OCI-LY7 (cell line): Measurements from ENCODE around the gene WDR86. TPM values are rescaled to one million over a fixed set of nuclear protein-coding genes. Genes with fewer than 3 reads are reported as not detected.

Experiments
- BruUV-seq: library from RNA; stranded (reverse); fragments of 400-500 nt; replicated peaks from 2 replicates; lab custom pipeline; 2021; lab: Mats Ljungman, UMichigan
- CTCF ChIA-PET: fragments of 300-600 bp; sonication (Branson Sonifier 250); formaldehyde crosslinking; loops from one replicate; lab custom pipeline; 2022; ENCODE audit warnings: antibody characterized with exemption; ENCODE audit not compliant: unreplicated experiment; lab: Charles Lee
- POLR2A ChIA-PET: fragments of 300-600 bp; sonication (Branson Sonifier 250); formaldehyde crosslinking; loops from one replicate; lab custom pipeline; 2022; ENCODE audit warnings: antibody characterized with exemption; lab: Charles Lee
- DNase-seq: peaks from one replicate; pipeline ENCODE4 v3.0.0-alpha.2; 2015; ENCODE audit warnings: low spot score
- H2AFZ ChIP-seq: fragments of 200-600 bp; sonication (generic), shearing (Covaris generic); 2 replicates; pipeline ENCODE4 v1.6.1; 2014; ENCODE audit warnings: mild to moderate bottlenecking, antibody characterized with exemption, low read length, moderate library complexity
- H3K27ac ChIP-seq: fragments of 200-600 bp; sonication (generic); 2 replicates; pipeline ENCODE4 v1.5.1; 2014; ENCODE audit warnings: mixed run types, low read depth, mild to moderate bottlenecking, moderate library complexity, low read length, inconsistent platforms; ENCODE audit not compliant: poor library complexity, severe bottlenecking
- H3K36me3 ChIP-seq: fragments of 200-600 bp; sonication (generic); 2 replicates; pipeline ENCODE4 v1.6.1; 2014; ENCODE audit warnings: mild to moderate bottlenecking, antibody characterized with exemption, low read length, moderate library complexity, mixed read lengths; ENCODE audit not compliant: insufficient read depth
- H3K4me1 ChIP-seq: fragments of 200-600 bp; sonication (generic); 2 replicates; pipeline ENCODE4 v1.5.1; 2014; ENCODE audit warnings: mild to moderate bottlenecking, low read length; ENCODE audit not compliant: insufficient read depth, poor library complexity, severe bottlenecking
- H3K4me2 ChIP-seq: fragments of 200-600 bp; sonication (generic); 2 replicates; pipeline ENCODE4 v1.6.1; 2014; ENCODE audit warnings: mild to moderate bottlenecking, low read length
- H3K4me3 ChIP-seq: fragments of 200-600 bp; sonication (generic); 2 replicates; pipeline ENCODE4 v1.5.1; 2014; ENCODE audit warnings: mild to moderate bottlenecking, low read depth, low read length; ENCODE audit not compliant: poor library complexity, severe bottlenecking
- H3K79me2 ChIP-seq: fragments of 200-600 bp; sonication (generic); 2 replicates; pipeline ENCODE4 v1.6.1; 2016; ENCODE audit warnings: low read depth, mild to moderate bottlenecking, low read length, moderate library complexity, mixed read lengths; ENCODE audit not compliant: insufficient read depth
- H3K9me2 ChIP-seq: fragments of 200-600 bp; sonication (generic); 2 replicates; pipeline ENCODE4 v1.6.1; 2016; ENCODE audit warnings: mild to moderate bottlenecking, low read length, mixed read lengths; ENCODE audit not compliant: insufficient read depth
- H3K9me3 ChIP-seq: fragments of 200-600 bp; sonication (generic); 2 replicates; pipeline ENCODE4 v1.6.1; 2014; ENCODE audit warnings: mild to moderate bottlenecking, mixed run types, low read length, mixed read lengths
- H4K20me1 ChIP-seq: fragments of 200-600 bp; sonication (generic); 2 replicates; pipeline ENCODE4 v1.6.1; 2014; ENCODE audit warnings: mild to moderate bottlenecking, antibody characterized with exemption, low read length, moderate library complexity, mixed read lengths; ENCODE audit not compliant: insufficient read depth
- EZH2phosphoT487 ChIP-seq: fragments of 200-600 bp; sonication (generic); IDR thresholded peaks from 2 replicates; pipeline ENCODE4 v1.6.1; 2018; ENCODE audit warnings: low read depth, borderline replicate concordance, mild to moderate bottlenecking, mixed run types, antibody characterized with exemption, low read length, moderate library complexity, mixed read lengths
- intact Hi-C: fragments of 100-400 bp; cut with micrococcal nuclease; formaldehyde crosslinking; loops from one replicate; pipeline ENCODE4 v1.10.0; 2022; ENCODE audit not compliant: unreplicated experiment
- total RNA-seq, 2 experiments: library from RNA; depleted of rRNA in 1 of 2; stranded (reverse); fragments of >200 nt in 1 of 2; shearing (Covaris generic) in 1 of 2; gene quantifications; 2 replicates each; pipeline ENCODE4 v1.2.3, GENCODE V29; 2014 to 2022
- TF ChIP-seq, protein P1 (sequence below): fragments of 200-600 bp; sonication (generic); conservative IDR thresholded peaks from 2 replicates; pipeline ENCODE4 v1.5.1; 2014; ENCODE audit warnings: mild to moderate bottlenecking, antibody characterized with exemption, low read length, moderate library complexity, mixed read lengths

Gene WDR86
- total RNA-seq, 2 experiments from 2014 or later: 0.44 to 0.51 TPM

- ChIA-PET POLR2A (no interaction called here), CTCF (no interaction called here)
Observed at GRCh38 chr7:151373599-151373998, 36.2 kb downstream of the WDR86 start.

DNA sequence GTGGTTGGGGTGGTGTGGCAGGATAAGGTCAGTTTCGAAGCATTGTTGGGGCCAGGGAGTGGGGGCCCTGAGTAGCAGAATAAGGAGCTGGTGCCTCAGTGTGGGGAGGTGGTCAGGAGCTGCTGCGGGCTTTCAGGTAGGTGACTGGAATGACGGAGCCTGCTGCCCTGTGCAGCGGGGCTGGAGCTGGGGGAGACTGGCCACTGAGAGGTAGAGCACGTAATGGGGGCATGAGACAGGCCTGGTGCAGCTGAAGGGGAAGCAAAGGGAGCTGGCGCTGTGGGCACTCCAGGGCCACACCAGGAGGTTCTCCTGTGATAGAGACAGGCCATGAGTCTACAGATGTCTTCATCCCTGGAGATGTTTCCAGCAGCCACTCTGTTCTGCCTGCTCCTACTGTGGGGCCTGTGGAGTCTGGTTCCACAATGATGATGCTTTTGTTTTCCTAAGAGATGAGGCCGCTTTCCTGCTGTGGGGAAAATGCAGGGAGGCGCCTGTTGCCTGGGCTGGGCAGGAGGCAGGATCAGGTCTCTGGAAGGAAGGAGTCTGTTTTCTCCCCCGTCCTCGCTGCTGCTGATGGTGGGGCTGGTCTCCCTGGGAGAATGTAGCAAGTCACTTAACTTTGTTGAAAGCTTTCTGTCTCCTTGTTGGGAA is 37.1 kb downstream of the WDR86 start:
- Histone ChIP-seq H3K4me1 (peaks cover 3% of the 10 kb centered on the region), H3K79me2 (no peaks in the 10 kb centered on the region), H3K27ac (no peak overlapping the region), H3K4me2 (no peak overlapping the region), H2AFZ (no peak overlapping the region), H3K36me3 (peaks cover 17% of the 10 kb centered on the region; the same call in 1 of the 2 replicates), H3K9me2 (no peaks in the 10 kb centered on the region), H3K9me3 (no peaks in the 10 kb centered on the region), H3K4me3 (no peak overlapping the region), H4K20me1 (no peaks in the 10 kb centered on the region)
- no peak for TF ChIP-seq EZH2phosphoT487
- TF ChIP-seq, protein P1, sequence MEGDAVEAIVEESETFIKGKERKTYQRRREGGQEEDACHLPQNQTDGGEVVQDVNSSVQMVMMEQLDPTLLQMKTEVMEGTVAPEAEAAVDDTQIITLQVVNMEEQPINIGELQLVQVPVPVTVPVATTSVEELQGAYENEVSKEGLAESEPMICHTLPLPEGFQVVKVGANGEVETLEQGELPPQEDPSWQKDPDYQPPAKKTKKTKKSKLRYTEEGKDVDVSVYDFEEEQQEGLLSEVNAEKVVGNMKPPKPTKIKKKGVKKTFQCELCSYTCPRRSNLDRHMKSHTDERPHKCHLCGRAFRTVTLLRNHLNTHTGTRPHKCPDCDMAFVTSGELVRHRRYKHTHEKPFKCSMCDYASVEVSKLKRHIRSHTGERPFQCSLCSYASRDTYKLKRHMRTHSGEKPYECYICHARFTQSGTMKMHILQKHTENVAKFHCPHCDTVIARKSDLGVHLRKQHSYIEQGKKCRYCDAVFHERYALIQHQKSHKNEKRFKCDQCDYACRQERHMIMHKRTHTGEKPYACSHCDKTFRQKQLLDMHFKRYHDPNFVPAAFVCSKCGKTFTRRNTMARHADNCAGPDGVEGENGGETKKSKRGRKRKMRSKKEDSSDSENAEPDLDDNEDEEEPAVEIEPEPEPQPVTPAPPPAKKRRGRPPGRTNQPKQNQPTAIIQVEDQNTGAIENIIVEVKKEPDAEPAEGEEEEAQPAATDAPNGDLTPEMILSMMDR: no peak
- BruUV-seq: no TSS peak
- ChIA-PET CTCF (no interaction called here), POLR2A (no interaction called here)
- intact Hi-C loops: no loop called here
- no peak for DNase-seq

More at GRCh38 chr7:151373599-151373998, 36.2 kb downstream of the WDR86 start:
- no peaks in the 10 kb centered on the region for H3K4me1 ChIP-seq
- no peaks in the 10 kb centered on the region for H3K9me3 ChIP-seq
- H3K9me2 ChIP-seq: no peaks in the 10 kb centered on the region
- H3K27ac ChIP-seq: no peak overlapping the region
- TF ChIP-seq, protein P1: no peak
- TF ChIP-seq EZH2phosphoT487: no peak
- no TSS peak for BruUV-seq
- no peaks in the 10 kb centered on the region for H3K79me2 ChIP-seq
- H3K36me3 ChIP-seq: peaks cover 13% of the 10 kb centered on the region; the same call in 1 of the 2 replicates
- intact Hi-C loops: no loop called here
- no peaks in the 10 kb centered on the region for H4K20me1 ChIP-seq
- no peak for DNase-seq
- no peak overlapping the region for H3K4me3 ChIP-seq
- no peak overlapping the region for H2AFZ ChIP-seq
- no peak overlapping the region for H3K4me2 ChIP-seq

DNA sequence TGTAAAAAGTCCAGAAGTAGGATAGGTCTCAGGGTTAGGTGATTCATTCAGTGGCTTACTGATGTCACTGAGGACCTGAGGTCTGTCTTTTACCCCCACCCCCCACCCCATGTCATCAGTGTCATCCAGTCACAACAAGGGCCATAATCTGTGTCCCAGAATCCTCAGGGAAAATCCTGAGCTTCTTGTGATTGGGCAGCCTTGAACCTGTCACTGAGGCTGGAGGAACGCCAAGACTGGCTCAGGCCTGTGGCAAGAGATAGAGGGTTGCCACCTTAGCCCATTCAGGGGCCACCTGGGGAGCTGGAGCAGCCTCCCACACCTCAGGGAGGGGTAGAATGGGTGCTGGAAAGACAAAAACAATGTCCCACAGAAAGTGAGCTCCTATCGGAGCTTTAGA is 38.6 kb downstream of the WDR86 start:
- Histone ChIP-seq H3K36me3 (peaks cover 17% of the 10 kb centered on the region; the same call in 1 of the 2 replicates), H4K20me1 (no peaks in the 10 kb centered on the region), H3K9me2 (no peaks in the 10 kb centered on the region), H3K79me2 (no peaks in the 10 kb centered on the region), H3K4me2 (no peak overlapping the region), H3K9me3 (no peaks in the 10 kb centered on the region), H3K4me1 (peaks cover 3% of the 10 kb centered on the region), H3K27ac (no peak overlapping the region), H2AFZ (no peak overlapping the region), H3K4me3 (no peak overlapping the region)
- intact Hi-C loops: no loop called here
- BruUV-seq: no TSS peak
- ChIA-PET CTCF (no interaction called here), POLR2A (interaction anchor here (0.5 kb wide), 1 partner anchor 628 kb away, joined by 3 read pairs; no protein-coding TSS in a partner anchor)
- DNase-seq: no peak
- TF ChIP-seq, protein P1: no peak
- no peak for TF ChIP-seq EZH2phosphoT487
